ENCODE results near the gene SLC25A39. TPM values are rescaled to one million over a fixed set of nuclear protein-coding genes. Genes with fewer than 3 reads are reported as not detected.
A peak's percentile ranks its signal among the peaks of the same experiment; 100 is the strongest.

Gene SLC25A39
- total and polyA plus RNA-seq, 12 donors = 100.0 to 262 (median 157) TPM

DNA sequence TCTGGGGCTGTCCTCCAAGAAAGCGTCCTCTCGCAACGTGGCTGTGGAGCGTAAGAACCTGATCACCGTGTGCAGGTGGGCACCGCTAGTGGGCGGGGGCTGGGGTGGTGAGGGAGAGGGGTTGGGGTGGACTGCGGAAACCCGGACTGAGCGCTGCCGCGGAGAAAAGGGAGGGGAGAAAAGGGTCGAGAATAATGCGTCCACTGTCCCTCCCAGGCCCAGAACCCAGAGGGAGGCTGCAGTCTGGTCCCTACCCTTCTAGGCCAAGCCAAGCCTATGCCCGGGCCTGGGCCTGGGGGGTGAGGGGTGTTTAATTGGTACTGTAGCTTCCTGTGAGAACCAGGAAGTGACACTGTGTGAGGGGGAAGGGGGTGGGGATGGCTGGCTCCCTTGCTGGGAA, 15.8 kb downstream of the SLC25A39 start:
- 3 to 4% (median 4%) methylated on average over 11 to 15 of the region's 15 CpGs for WGBS, 4 donors
- peak overlapping the region in 1 of 4 donors; percentile 46 for H3K4me3 ChIP-seq
- DNase-seq = peak in 1 of 7 donors; percentile 59
- H3K36me3 ChIP-seq (replicated peaks in 1 of 2) = no peaks in the 10 kb centered on the region
- H3K27me3 ChIP-seq = no peaks in the 10 kb centered on the region
- TF ChIP-seq, protein P1, sequence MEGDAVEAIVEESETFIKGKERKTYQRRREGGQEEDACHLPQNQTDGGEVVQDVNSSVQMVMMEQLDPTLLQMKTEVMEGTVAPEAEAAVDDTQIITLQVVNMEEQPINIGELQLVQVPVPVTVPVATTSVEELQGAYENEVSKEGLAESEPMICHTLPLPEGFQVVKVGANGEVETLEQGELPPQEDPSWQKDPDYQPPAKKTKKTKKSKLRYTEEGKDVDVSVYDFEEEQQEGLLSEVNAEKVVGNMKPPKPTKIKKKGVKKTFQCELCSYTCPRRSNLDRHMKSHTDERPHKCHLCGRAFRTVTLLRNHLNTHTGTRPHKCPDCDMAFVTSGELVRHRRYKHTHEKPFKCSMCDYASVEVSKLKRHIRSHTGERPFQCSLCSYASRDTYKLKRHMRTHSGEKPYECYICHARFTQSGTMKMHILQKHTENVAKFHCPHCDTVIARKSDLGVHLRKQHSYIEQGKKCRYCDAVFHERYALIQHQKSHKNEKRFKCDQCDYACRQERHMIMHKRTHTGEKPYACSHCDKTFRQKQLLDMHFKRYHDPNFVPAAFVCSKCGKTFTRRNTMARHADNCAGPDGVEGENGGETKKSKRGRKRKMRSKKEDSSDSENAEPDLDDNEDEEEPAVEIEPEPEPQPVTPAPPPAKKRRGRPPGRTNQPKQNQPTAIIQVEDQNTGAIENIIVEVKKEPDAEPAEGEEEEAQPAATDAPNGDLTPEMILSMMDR (IDR thresholded peaks at IDR 0.05) = no peak
- TF ChIP-seq POLR2A (IDR thresholded peaks at IDR 0.05) = no peak
- no peaks in the 10 kb centered on the region for H3K9me3 ChIP-seq (replicated peaks in 1 of 3)
- peaks cover 13 to 19% of the 10 kb centered on the region in 2 donors for H3K4me1 ChIP-seq (replicated peaks in 1 of 2)
- intact Hi-C loops (cut with DNase I) = no loop called here
- peak overlapping the region in 1 of 5 donors; percentile 81 for H3K27ac ChIP-seq

DNA sequence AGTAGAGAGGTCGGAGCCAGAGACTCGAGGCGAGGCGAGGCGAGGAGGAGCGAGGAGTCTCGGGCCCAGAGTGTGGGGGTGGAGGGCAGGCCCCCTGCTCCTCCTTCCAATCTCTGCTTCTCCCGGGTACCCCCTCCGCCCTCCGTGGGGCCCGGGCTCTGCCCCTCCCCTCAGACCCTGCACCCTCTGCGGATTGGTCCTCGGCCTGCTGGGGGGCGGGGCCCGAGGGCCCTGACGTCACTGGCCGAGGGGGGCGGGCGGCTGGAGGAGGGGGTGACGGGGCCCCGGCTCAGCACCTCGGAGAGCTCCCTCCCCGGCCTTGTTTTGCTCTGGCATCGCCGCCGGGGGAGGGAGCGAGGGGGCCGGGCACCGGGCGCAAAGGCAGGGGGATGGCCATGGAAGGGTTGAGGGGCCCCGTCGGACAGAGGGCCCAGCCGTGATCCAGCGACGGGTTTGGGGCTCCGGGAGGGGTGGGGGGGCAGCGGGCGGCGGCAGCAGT, 16.3 kb downstream of the SLC25A39 start, which contains the start of gene RUNDC3A:
Gene RUNDC3A, plus strand, starts transcription at position 282 of the 499 bp plus-strand sequence. CDS start 232 bp downstream, outside the sequence.
- intact Hi-C loops (cut with DNase I) = no loop called here
- peak within 1 kb of the TSS in 2 of 4 donors; percentile 8 to 46 for H3K4me3 ChIP-seq
- no peaks in the 10 kb centered on the region for H3K27me3 ChIP-seq
- peaks cover 13 to 19% of the 10 kb centered on the region in 2 donors for H3K4me1 ChIP-seq (replicated peaks in 1 of 2)
- H3K9me3 ChIP-seq (replicated peaks in 1 of 3) = no peaks in the 10 kb centered on the region
- no peaks in the 10 kb centered on the region for H3K36me3 ChIP-seq (replicated peaks in 1 of 2)
- peak within 1 kb of the TSS in 3 of 5 donors; percentile 59 to 81 (median 73) for H3K27ac ChIP-seq
- 0 to 1% (median 1%) methylated on average over 6 to 39 of the region's 39 CpGs for WGBS, 4 donors
- DNase-seq = peak; percentile 89 to 95 (median 91)
- no peak for TF ChIP-seq POLR2A (IDR thresholded peaks at IDR 0.05)
- TF ChIP-seq, protein P1 (IDR thresholded peaks at IDR 0.05) = no peak

DNA sequence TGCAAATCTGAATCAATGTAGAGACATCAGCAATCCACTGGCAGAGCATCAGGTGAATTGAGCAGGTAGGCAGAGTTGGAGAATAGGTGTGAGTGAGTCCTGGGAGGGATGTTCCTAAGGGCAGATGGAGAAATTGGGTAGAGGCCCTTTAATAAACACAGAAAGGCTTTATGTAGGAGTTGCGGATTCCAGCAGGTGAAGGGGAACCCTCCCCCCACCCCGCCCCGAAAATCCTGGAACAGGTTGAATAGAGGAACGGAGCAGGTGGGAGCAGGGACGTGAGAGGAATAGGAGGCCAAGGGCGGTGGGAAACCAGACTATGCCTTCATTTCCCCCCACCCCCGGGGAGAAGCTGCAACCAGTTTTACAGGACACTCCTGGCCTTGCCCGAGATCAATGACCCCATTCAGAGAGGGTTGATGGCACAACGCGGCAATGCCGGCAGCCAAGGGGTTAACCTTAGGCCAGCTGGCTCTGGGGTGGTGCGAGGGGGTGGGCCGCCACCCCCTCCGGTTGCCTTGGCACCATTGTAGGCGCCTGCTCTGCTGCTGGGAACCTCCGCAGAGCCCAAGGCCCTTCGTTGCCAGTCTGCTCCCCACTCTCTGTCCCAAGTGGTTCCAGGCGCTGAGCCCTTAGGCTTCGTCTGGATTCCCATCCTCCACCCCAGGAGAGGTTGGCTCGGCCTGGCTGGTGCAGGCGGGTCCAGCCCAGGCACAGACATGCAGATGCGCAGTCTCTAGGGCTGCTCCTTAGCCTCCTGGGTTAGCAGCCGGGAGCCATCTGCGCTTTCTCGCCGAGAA, 17.0 kb downstream of the SLC25A39 start:
- DNase-seq = peak; percentile 73 to 90 (median 84)
- Histone ChIP-seq H3K9me3 (replicated peaks in 1 of 3) (no peaks in the 10 kb centered on the region), H3K4me1 (replicated peaks in 1 of 2) (peaks cover 13 to 19% of the 10 kb centered on the region in 2 donors), H3K27me3 (no peaks in the 10 kb centered on the region), H3K27ac (peak overlapping the region in 3 of 5 donors; percentile 59 to 81 (median 73)), H3K4me3 (peak overlapping the region in 2 of 4 donors; percentile 8 to 46), H3K36me3 (replicated peaks in 1 of 2) (no peaks in the 10 kb centered on the region)
- 2 to 9% (median 4%) methylated on average over 16 to 26 of the region's 26 CpGs for WGBS, 4 donors
- intact Hi-C loops (cut with DNase I) = no loop called here
- TF ChIP-seq, protein P1 (IDR thresholded peaks at IDR 0.05) = no peak
- peak; percentile 16 to 67 for TF ChIP-seq POLR2A (IDR thresholded peaks at IDR 0.05)

DNA sequence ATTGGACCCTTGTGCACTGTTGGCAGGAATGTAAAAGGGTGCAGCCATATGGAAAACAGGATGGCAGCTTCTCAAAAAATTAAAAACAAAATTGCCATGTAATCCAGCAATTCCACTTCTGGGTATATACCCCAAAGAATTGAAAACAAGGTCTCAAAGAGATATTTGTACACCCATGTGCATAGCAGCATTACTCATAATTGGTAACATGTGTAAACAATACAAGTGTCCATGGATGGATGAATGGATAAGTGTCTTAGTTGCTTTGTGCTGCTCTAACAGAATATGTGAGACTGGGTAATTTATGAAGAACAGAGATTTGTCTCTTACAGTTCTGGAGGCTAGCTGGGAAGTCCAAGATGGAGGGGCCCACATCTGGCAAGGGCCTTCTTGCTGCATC, 20.0 kb downstream of the SLC25A39 start:
- Histone ChIP-seq H3K27me3 (no peaks in the 10 kb centered on the region), H3K4me1 (replicated peaks in 1 of 2) (peaks cover 13 to 19% of the 10 kb centered on the region in 2 donors), H3K36me3 (replicated peaks in 1 of 2) (no peaks in the 10 kb centered on the region), H3K4me3 (no peak overlapping the region), H3K9me3 (replicated peaks in 1 of 3) (no peaks in the 10 kb centered on the region), H3K27ac (no peak overlapping the region)
- DNase-seq = no peak
- no peak for TF ChIP-seq POLR2A (IDR thresholded peaks at IDR 0.05)
- TF ChIP-seq, protein P1 (IDR thresholded peaks at IDR 0.05) = no peak
- intact Hi-C loops (cut with DNase I) = no loop called here

Measured in adrenal gland (tissue), 12 donors.